ENCODE measurements around the gene WDR19.

Gene WDR19

DNA sequence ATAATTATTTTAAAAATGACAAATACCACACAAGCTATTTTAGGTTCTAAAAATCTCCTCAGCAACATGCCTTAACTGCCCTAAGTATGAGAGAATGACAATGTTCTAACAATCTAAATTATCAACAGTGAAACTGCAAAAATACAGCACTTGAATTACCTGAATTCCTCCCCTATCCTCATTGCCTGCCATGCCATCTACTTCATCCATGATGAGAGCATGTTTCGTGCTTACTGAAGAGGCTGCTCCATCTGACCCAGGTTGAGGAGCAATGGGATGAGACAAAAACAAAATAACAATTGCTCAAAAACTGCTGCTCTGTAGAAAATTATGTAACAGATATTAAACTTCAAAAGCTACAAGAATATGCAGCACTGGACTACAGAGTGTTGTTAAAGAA is 120.6 kb downstream of the WDR19 start:
- DNase-seq (ENCODE audit: low read depth, low spot score): no peak

DNA sequence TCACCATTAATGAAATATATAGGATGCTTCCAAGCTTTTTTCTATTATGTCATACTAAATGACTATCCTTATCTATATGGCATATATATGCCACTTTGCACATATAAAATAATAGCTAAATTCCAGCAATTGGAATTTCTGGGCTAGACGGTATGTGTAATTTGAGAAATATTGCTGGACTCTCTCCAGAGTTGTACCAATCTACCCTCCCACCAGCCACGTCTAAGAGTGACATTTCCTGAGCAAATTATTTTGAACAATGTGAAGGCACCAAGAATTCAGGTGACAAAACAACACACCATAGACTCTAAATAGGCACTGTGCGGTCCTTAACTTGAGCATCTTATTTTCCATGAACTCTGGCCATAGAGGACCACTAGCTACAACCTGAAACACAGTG is 121.5 kb downstream of the WDR19 start:
- DNase-seq (ENCODE audit: low read depth, low spot score): no peak

DNA sequence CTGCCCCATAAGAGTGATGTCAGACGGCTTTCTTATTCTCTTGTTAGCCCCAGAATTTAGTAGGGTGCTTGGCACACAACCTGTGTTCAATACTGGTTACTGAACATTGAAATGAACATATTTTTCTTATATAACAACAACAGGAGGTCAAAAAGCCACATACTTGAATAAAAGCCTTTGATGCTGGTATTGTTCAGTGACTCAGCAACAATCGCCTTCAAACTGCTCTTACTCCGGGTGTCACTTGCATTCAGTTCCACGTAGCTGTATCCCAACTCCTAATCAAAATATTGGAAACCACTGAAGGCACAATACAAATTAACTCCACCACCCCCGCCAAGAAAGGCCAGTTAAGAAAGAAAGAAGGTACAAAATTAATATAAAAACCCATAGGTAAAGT is 122.3 kb downstream of the WDR19 start:
- peak; percentile 42 for DNase-seq (ENCODE audit: low read depth, low spot score)

DNA sequence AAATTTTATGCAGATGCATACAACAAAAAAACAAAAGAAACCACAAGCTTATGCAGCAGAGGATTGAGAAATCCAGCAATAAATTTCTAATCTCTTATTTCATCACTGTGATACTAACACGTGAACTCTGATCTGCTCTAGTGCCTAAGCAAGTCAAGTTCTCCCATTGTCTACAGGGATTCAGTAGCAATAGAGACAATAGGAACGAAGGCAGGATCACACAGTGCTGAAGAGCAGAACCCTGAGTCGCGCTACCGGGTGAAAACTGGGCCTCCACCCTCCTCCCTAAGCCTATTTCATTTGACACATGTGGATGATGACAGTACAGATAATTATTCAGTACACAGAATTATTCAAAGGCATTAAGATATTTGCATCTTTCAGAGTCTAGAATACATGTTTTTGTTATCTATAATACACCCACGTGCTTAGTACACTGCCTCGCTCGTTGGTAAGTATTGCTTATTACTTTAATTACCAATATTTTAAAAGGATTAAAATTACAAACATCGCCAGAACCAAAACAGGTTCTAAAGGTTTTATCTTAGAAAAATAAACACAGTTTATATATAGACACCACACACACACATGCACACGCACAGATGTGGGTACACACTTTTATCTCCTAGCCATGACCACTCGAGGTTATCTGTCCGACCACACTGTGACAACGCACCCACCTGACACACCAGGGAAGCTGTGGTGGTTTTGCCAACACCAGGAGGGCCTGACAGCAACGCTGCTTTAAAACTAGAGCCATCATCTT is 123.8 kb downstream of the WDR19 start:
- DNase-seq (ENCODE audit: low read depth, low spot score): no peak

DNA sequence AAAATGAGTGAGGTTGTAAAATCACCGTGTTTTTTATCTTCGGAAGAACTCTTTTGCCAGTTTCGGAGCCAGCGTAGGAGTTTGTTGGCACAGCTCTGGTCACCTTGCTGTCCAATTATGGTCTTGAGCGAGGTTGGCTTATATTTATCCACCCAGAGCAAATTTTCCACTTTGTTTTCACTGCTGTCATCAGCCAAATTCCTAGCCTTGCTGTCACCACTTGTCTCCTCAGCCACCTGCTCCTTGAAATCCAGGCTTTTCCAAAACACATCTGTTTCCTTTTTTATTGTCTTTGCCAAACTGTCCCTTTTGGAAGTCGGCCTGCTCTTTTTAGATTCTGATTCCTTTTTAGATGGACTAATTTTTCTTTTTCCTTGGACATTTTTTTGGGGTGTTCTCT is 126.3 kb downstream of the WDR19 start:
- DNase-seq (ENCODE audit: low read depth, low spot score): no peak

DNA sequence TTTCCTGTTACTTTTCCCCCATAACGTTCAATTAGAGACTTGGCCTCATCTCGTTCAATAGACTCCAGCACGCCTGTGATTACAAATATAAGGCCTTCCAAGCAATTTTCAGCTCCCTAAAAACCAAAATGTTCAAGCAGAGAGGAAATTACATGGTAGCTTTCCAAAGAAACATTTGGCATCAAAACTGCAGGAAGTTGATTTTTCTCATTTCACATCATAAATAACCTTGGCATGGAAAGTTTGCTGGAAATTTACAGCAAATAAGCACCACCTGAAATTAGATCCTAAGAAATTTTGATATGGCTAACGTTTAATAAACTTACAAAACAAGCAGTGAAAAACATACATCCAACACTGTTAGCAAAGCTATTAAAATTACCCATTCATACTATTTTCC is 130.5 kb downstream of the WDR19 start:
- no peak for DNase-seq (ENCODE audit: low read depth, low spot score)

DNA sequence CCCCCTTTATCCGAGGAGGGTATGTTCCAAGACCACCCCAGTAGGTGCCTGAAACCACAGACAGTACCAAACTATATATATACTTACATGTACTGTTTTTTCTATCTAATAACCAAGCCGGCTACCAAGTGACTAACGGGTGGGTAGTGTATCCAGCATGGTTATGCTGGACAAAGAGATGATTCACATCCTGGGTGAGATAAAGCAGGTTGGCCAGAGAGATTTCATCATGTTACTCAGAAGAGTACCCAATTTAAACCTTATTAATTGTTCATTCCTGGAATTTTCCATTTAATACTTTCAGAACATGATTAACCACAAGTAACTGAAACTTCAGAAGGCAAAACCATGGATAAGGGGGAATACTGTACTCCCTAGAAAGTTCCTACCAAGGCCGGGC is 137.3 kb downstream of the WDR19 start:
- DNase-seq (ENCODE audit: low read depth, low spot score): peak; percentile 81

DNA sequence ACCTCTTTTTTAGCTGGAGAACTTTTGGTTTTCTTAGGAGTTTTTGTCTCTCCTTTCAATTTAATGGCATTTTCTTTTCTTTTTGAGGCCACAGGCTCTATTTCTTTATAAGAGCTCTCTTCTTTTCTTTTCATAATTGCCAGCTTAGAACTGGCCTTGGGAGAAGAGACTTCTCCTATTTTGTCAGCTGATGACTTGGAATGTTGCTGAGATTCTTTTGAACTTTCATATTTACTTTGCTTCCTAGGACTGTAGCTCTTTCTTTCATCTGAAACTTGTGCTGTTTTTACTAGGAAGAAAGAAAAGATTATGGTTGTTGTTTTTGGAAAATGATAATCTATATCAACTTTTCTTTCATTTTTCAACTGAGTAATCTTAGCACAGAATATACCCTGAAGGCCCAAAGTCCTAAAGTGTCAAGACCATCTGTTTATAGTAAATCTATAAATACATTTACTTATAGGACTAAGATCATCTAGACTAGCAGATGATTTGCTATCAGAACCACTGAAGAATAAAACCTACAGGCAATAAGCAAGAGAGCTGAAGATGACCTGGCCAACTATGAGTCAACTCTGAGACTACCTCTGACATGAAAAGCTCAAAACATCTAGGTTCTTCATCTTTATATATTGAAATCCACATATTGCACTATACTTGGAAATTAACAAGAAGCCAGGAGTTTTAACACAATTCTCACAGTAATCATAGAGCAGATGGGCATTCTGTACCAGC is 138.2 kb downstream of the WDR19 start:
- peak; percentile 32 for DNase-seq (ENCODE audit: low read depth, low spot score)

DNA sequence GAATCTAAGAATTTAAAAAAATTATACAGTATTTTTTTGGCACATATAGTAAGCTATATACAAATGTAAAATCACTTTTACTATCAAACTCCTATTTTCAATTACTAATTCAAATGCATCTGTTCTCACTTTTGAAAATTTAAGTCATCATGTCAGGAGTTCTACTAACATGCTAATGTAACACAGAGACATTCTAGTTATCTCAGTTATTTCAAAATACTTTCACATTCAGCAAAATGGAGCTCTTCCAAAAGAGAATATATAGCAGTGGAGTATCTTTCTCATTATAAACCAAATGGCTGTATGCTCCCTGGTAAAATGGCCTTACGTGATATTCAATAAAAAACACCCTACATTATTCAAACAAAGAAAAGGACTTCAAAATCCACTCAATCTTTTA is 141.5 kb downstream of the WDR19 start:
- DNase-seq (ENCODE audit: low read depth, low spot score): no peak

DNA sequence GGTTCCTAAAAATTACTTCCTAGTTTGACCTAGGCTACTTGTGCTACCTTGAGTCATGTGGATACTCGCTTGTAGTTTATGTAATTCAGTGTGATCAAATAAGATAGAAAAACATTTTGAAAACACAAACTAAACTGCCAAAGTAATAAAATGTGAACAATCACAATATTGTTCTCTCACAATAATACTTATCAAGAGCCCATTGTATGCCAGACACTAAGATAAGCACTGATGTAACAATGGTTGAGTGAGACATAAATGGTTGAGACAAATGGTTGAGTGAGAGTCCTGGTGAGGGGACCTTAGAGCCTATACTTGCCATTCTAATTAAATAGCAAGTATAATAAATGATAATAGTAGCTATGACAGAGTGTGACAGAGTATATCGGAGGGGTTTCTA is 142.1 kb downstream of the WDR19 start:
- no peak for DNase-seq (ENCODE audit: low read depth, low spot score)

DNA sequence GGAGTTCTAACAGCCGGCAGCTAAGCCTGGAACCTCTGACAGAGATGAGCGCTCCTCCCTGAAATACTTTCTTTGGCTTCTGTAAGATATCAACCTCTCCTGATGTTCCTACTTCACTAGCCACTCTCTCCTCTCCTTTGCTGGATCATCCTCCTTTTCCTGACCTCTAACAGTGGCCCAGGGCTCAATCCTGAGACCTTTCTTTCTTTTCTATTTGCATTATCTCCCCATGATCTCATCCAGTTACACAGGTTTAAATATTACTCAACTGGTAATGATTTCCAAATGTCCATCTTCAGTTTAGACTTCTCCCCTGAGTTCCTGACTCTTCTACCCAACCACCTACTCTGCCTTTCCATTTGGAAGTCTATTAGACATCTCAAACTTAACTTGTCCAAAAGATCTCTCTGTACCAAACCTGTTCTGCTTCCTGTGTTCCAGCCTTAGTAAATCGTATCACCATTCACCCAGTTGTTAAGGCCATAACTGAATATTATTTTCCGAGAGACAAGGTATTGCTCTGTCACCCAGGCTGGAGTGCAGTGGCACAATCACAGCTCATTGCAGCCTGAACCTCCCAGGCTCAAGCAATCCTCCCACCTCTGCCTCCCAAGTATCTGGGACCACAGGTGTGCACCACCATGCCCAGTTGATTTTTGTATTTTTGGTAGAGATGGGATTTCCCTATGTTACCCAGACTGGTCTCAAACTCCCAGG is 142.7 kb downstream of the WDR19 start:
- DNase-seq (ENCODE audit: low read depth, low spot score): no peak

DNA sequence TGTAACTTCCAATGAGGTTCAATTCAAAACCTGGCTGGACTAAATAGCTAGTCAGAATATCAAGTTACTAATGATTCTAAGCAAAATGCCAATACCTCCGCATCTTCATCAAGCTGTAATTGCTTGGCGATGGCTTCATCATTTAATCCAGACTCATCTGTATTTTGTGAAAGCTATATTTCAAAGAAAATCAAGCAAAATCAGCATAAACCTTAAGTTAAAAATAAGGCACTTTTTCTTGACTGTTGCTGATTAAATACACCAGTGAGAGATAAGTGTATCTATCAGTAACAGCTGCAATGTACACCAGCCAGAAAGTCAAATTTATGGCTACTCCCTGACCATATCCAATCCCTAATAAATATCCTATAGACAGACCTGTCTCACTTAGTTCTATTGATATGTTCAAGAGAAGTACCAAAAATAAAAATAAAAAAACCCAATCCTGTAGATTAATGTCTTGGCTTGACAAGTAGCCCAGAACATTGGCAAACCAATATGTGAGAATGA is 144.2 kb downstream of the WDR19 start:
- no peak for DNase-seq (ENCODE audit: low read depth, low spot score)

DNA sequence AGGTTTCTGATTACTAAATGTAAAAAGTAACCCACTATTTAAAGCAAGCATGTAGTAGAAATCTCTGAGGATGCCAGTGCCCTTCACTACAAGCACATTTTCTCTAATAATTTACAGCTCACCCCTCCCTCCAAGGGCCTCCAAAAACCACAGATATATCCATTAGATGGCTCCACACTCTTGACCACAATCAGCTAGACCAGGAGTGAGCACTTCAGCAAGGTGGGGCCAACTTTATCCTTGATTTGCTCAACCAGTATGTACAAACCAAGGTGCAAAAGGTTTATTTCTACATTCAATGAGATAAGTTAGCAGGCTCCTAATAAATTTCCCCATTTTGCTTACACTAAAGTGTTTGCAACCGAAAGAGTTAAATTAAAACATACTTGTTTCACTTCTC is 148.0 kb downstream of the WDR19 start:
- DNase-seq (ENCODE audit: low read depth, low spot score): no peak

DNA sequence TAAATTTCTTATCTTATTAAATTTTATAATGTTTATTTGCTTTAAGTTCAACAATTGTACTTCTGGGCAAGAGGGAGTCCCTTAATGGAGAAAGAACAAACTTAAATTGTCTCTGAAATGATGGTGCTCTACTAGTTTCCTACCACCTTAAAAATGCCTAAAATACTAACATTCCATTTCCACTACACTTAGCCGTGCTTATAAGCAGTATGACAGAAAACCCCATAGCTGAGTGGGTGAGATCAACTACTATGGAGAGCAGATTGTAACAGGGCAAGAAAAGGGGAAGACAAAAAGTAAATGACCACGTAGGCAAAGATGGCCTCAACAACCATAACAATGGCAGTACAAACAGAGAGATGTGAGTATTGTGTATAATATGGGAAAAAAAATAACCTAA is 148.9 kb downstream of the WDR19 start:
- peak; percentile 17 for DNase-seq (ENCODE audit: low read depth, low spot score)
